Esophagus muscularis mucosa (tissue), 4 donors: ENCODE measurements around the gene USP31.

Experiments used
- EP300 ChIP-seq: sonication (generic); formaldehyde crosslinking; IDR thresholded peaks from one replicate; pipeline ENCODE4 v1.6.1; 2017; ENCODE audit warnings: antibody characterized with exemption
- POLR2A ChIP-seq: fragments of 450-650 bp; IDR thresholded peaks from one replicate; pipeline ENCODE4 v1.6.1; 2017; ENCODE audit warnings: antibody characterized with exemption, moderate library complexity, mild to moderate bottlenecking, low read depth
- TF ChIP-seq, protein P1 (sequence below), 3 experiments: fragments of 200-600 bp in 2 of 3; fragments of 450-650 bp in 1 of 3; sonication (generic) in 2 of 3; IDR thresholded peaks; one replicate each; pipeline ENCODE4 v1.5.1; 2017 to 2019; ENCODE audit warnings: antibody characterized with exemption in 3 of 3, mild to moderate bottlenecking in 2 of 3, moderate library complexity in 1 of 3

DNA sequence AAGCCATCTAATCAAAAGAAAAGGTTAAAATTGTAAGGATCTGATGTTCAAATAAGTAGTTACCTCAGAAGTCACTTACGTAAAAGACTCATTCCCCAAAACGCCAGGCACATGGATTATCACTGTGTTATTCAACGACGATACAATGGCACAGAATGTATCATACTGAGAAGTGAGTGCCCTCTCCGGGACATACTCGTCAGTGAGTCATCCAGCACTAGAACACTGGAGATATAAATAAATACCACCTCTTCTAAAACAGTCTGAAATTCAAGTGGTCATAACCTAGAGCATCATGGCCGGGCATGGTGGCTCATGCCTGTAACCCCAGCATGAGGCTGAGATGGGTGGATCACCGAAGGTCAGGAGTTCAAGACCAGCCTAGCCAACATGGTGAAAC, 24.9 kb downstream of the USP31 start:
- TF ChIP-seq EP300 (peak; percentile 99), POLR2A (no peak)
- TF ChIP-seq, protein P1, sequence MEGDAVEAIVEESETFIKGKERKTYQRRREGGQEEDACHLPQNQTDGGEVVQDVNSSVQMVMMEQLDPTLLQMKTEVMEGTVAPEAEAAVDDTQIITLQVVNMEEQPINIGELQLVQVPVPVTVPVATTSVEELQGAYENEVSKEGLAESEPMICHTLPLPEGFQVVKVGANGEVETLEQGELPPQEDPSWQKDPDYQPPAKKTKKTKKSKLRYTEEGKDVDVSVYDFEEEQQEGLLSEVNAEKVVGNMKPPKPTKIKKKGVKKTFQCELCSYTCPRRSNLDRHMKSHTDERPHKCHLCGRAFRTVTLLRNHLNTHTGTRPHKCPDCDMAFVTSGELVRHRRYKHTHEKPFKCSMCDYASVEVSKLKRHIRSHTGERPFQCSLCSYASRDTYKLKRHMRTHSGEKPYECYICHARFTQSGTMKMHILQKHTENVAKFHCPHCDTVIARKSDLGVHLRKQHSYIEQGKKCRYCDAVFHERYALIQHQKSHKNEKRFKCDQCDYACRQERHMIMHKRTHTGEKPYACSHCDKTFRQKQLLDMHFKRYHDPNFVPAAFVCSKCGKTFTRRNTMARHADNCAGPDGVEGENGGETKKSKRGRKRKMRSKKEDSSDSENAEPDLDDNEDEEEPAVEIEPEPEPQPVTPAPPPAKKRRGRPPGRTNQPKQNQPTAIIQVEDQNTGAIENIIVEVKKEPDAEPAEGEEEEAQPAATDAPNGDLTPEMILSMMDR (IDR thresholded peaks at IDR 0.05) = no peak
